Nephron (organoid): ENCODE measurements around the gene SNCAIP.
A peak's percentile ranks its signal among the peaks of the same experiment; 100 is the strongest.
"Not testable (repeated sequence)": the region's sequence is repeated elsewhere in the genome, so short reads cannot be mapped to it uniquely, and the experiment has no call there.

Experiments used
- H3K27ac Mint-ChIP-seq, 3 experiments: 2 replicates each; pipeline ENCODE4 v1.8.0; 2020; ENCODE audit warnings: mixed read lengths in 3 of 3, mild to moderate bottlenecking in 2 of 3, moderate library complexity in 1 of 3
- H3K27me3 Mint-ChIP-seq: 2 replicates; pipeline ENCODE4 v1.8.0; 2021; ENCODE audit warnings: low read depth, mild to moderate bottlenecking, moderate library complexity, mixed read lengths
- H3K36me3 Mint-ChIP-seq: 2 replicates; pipeline ENCODE4 v1.8.0; 2020; ENCODE audit warnings: low read depth, mixed read lengths
- H3K4me1 Mint-ChIP-seq: 2 replicates; pipeline ENCODE4 v1.8.0; 2020; ENCODE audit warnings: mixed read lengths
- H3K4me3 Mint-ChIP-seq, 3 experiments: 2 replicates each; pipeline ENCODE4 v1.8.0; 2020; ENCODE audit warnings: mild to moderate bottlenecking in 3 of 3, mixed read lengths in 3 of 3, moderate library complexity in 2 of 3
- H3K9me3 Mint-ChIP-seq: 2 replicates; pipeline ENCODE4 v1.8.0; 2020; ENCODE audit warnings: mixed read lengths
- CTCF ChIP-seq, 3 experiments: fragments of 200-600 bp; sonication (generic); IDR thresholded peaks; one replicate each; pipeline ENCODE4 v1.5.0; 2021; ENCODE audit warnings: antibody characterized with exemption in 3 of 3; ENCODE audit not compliant: unreplicated experiment in 3 of 3

The SNCAIP gene

GRCh38 chr5:122352331-122352730 lies 40.3 kb downstream of the SNCAIP start:
- peak overlapping the region; percentile 45 to 89 (median 82) for H3K27ac Mint-ChIP-seq
- H3K9me3 Mint-ChIP-seq, result no peaks in the 10 kb centered on the region
- peaks cover 67% of the 10 kb centered on the region for H3K4me1 Mint-ChIP-seq
- no peak for TF ChIP-seq CTCF (IDR thresholded peaks at IDR 0.05; ENCODE audit: unreplicated experiment in 3 of 3)
- H3K4me3 Mint-ChIP-seq, result no peak overlapping the region
- no peaks in the 10 kb centered on the region for H3K27me3 Mint-ChIP-seq
- H3K36me3 Mint-ChIP-seq, result peaks cover 13% of the 10 kb centered on the region

- H3K27me3 Mint-ChIP-seq, H3K9me3 Mint-ChIP-seq, H3K4me3 Mint-ChIP-seq: not testable (repeated sequence)
- Mint-ChIP-seq H3K36me3 (peaks cover 13% of the 10 kb centered on the region), H3K4me1 (peaks cover 68% of the 10 kb centered on the region), H3K27ac (peak overlapping the region; percentile 63 to 75 (median 64))
Measured at GRCh38 chr5:122353361-122353760, 41.3 kb downstream of the SNCAIP start.

GRCh38 chr5:122354293-122354692 lies 42.3 kb downstream of the SNCAIP start:
- H3K27me3 Mint-ChIP-seq, result no peaks in the 10 kb centered on the region
- no peaks in the 10 kb centered on the region for H3K9me3 Mint-ChIP-seq
- H3K27ac Mint-ChIP-seq, result peak overlapping the region; percentile 63 to 75 (median 64)
- TF ChIP-seq CTCF (IDR thresholded peaks at IDR 0.05; ENCODE audit: unreplicated experiment in 3 of 3), result no peak
- H3K4me3 Mint-ChIP-seq, result peak overlapping the region in 1 of 3 experiments; percentile 9
- H3K4me1 Mint-ChIP-seq, result peaks cover 68% of the 10 kb centered on the region
- H3K36me3 Mint-ChIP-seq, result peaks cover 13% of the 10 kb centered on the region

- Mint-ChIP-seq H3K27me3 (no peaks in the 10 kb centered on the region), H3K36me3 (peaks cover 13% of the 10 kb centered on the region), H3K4me3 (no peak overlapping the region), H3K27ac (peak overlapping the region; percentile 63 to 75 (median 64)), H3K4me1 (peaks cover 63% of the 10 kb centered on the region), H3K9me3 (no peaks in the 10 kb centered on the region)
- TF ChIP-seq CTCF (IDR thresholded peaks at IDR 0.05; ENCODE audit: unreplicated experiment in 3 of 3), result no peak
Measured at GRCh38 chr5:122355324-122355723, 43.3 kb downstream of the SNCAIP start.

- H3K27ac Mint-ChIP-seq, result peak overlapping the region; percentile 14 to 64 (median 47)
- TF ChIP-seq CTCF (IDR thresholded peaks at IDR 0.05; ENCODE audit: unreplicated experiment in 3 of 3), result no peak
- H3K27me3 Mint-ChIP-seq, result no peaks in the 10 kb centered on the region
- H3K4me1 Mint-ChIP-seq, result peaks cover 60% of the 10 kb centered on the region
- H3K9me3 Mint-ChIP-seq, result no peaks in the 10 kb centered on the region
- H3K36me3 Mint-ChIP-seq, result peaks cover 13% of the 10 kb centered on the region
- no peak overlapping the region for H3K4me3 Mint-ChIP-seq
Measured at GRCh38 chr5:122356855-122357254, 44.8 kb downstream of the SNCAIP start.

GRCh38 chr5:122358372-122358979 lies 46.4 kb downstream of the SNCAIP start:
- Mint-ChIP-seq H3K4me1 (peaks cover 52% of the 10 kb centered on the region), H3K27me3 (no peaks in the 10 kb centered on the region), H3K27ac (peak overlapping the region; percentile 76 to 91 (median 85)), H3K4me3 (no peak overlapping the region), H3K9me3 (no peaks in the 10 kb centered on the region), H3K36me3 (peaks cover 14% of the 10 kb centered on the region)
- no peak for TF ChIP-seq CTCF (IDR thresholded peaks at IDR 0.05; ENCODE audit: unreplicated experiment in 3 of 3)
